ENCODE data around the gene LAMB3.

Gene LAMB3

DNA sequence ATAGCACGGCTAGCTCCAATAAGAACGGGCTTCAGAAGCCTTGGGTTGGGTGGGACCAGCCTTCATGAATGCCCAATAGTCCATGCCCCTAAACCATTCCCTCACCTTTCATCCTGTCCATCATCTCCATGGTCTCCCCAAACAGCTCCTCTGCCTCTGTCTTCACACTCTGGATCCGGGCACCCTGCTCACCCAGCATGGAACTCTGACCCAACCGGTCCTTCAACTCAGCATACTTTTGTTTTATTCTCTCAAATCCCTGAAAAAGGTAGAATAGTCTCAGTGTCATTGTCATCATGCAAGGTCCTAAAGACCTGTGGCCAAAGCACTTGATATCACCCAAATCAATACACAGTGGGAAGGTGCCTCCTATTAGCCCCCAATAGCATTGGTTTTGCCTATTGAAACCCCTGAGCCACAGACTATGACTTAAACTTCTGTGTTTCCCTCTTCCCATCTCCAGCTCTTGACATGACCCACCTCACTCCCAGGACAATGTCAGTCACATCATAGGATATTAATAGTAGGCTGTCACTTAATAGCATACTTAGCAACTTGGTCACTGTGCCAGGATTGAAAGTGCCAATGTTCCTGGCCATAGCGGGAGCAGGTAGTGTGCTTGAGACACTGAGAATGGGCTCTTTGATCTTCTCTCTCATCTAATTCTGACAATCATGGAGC is 35.7 kb downstream of the LAMB3 start:
- no peak for DNase-seq

DNA sequence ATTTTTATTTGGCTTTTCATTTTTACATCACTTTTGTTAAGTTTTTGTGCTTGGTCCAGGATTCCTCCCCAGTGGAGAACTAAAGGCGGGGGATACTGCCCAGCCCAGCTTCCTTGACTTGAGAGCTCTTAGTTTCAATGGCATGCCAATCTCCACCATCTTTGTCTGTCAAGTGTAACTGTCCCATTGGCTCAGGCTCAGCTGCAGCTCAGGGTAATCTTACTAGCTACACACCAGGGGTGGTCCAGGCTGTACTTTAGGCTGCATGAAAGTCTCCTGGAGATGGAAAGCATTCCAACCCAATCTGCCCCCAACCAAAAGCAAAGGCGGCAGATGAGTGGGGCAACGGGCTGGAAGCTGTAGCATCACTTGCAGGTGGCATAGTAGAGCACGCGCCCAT is 37.3 kb downstream of the LAMB3 start:
- no peak for DNase-seq

GRCh38 chr1:209614151-209614420 is 38.1 kb downstream of the LAMB3 start:
- DNase-seq, result no peak

- DNase-seq, result peak; percentile 98
Observed at GRCh38 chr1:209613400-209614150, 38.6 kb downstream of the LAMB3 start.

GRCh38 chr1:209612646-209613399 is 39.4 kb downstream of the LAMB3 start:
- no peak for DNase-seq

DNA sequence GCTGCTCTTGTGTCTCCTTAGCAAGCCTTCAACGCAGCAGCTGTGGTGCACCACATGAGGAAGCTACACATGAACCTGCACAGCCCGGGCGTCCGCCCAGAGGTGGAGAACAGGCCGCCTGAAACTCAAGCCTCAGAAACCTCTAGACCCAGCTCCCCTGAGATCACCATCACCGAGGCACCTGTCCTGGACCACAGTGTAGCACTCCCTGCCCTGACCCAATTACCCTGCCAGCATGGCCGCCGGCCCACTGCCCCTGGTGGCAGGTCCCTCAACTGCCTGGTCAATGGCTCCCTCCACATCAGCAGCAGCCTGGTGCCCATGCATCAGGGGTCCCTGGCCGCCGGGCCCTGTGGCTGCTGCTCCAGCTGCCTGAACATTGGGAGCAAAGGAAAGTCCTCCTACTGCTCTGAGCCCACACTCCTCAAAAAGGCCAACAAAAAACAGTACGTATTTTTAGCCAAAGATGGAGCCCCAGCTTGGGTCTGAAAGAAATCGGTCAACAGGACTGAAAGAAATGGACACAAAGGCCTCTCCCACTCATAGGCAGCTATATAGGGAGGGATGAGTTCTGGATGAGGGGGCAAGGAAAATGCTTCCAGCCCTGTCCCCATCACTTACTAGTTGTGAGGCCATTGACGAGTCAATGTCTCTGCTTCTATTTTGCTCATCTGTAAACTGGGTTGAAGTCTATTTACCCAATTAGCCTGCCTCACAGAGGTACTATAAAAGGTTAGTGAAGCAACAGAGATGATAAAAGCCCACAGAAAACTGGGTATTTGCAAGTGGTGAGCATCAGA is 40.3 kb downstream of the LAMB3 start:
- no peak for DNase-seq

GRCh38 chr1:209610631-209610905 is 41.7 kb downstream of the LAMB3 start:
- DNase-seq, result no peak

GRCh38 chr1:209609791-209610630 is 42.2 kb downstream of the LAMB3 start:
- no peak for DNase-seq

DNA sequence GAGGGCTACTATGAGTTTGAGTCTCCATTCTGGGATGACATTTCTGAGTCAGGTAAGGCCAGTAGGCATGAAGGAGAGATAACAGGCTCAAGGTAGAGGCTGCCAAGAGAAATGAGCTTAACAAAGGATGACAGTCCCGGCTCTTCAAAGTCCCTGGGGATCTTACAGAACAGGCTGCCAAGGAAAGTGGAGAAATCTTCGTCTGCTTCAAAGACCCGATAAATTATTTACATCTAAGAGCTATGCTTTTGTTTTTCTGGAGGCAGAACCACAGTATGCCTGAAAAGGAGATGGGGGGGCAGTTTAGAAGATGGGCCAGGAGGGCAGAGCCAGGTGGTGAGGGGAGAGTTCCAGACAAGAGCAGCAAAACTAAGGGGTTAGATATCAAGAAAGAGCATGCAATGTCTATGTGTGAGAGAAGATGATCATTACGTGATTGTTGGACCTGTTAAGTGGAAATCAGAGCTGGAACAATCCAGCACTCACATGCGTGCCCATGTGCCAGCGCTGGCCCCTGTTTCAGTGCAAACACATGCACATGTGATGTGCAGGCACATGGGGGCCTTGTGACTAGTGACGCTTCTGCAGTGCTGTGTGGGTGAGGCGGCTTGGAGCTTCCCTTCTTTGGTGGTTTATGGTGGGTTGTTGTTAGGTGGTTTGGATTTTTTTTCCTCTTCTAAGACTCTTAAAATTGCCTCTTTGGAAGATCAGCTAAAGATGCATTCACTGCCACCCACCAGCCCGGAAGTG is 43.0 kb downstream of the LAMB3 start:
- no peak for DNase-seq

- no peak for DNase-seq
Observed at GRCh38 chr1:209607795-209608178, 44.4 kb downstream of the LAMB3 start.

DNA sequence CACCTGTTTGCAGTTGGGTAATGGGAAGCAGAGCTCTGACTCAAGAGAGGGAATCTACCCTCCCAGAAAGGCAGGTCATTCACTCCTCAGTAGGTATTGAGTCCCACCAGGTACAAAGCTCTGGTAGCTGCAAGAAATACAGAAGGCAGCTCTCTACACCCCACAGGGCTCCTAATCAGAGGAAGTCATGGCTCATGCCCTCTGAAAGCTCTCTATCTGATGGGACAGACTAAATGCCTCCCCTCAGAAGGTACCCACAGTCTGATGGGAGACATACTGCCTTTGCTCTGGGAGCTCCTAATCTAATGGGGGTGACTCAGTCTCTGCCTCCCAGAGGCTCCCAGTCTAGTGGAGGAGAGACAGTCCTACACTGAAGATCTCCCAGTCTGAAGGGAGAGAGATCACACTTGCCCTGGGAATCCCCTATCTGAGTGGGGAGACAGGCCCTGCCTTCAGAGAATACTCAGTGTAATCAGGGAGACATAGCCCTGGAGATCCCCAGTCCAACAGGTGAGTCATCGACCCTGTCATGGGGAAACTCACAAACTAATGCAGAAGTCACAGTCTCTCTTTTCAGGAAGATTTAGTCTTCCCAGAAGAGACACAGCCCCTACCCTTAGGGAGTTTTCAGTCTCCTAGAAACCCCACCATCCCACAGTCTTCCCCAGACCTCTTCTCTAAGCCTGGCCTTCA is 45.0 kb downstream of the LAMB3 start:
- no peak for DNase-seq

GRCh38 chr1:209603877-209604276 is 48.3 kb downstream of the LAMB3 start:
- DNase-seq, result no peak

DNA sequence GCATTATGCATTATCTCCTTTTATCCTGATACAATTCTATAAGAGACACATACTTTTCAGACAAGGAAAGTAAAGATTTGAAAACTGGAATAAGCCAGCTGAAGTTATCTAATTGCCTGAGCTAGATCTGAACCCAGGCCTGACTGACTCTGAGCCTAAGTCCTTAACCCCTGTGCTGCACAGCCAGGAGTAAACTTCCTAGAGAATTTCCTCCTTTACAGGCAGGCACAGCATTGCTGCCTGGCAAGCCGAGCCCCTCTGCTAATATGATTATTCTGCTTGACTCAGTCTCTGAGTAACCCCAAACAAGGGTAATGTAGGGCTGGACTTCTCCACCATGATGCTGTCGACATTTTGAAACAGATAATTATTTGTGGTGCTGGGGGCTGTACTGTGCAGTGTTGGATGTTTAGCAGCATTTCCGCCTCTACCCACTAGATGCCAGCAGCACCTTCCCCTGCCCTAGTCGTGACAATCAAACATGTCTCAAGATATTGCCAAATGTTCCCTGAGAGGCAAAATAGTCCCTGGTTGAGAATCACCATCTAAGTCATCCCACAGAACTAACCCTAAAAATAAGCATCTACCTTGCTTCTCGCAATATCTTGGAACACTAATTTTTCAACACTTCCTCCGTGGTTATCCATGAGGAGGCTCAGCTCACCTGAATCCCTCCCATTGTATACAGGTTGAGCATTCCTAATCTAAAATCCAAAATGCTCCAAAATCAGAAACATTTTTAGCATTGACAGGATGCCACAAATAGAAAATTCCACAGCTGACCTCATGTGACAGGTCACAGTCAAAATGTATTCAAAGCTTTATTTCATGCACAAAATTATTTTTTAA is 50.2 kb downstream of the LAMB3 start:
- peak; percentile 23 for DNase-seq

- DNase-seq, result no peak
Observed at GRCh38 chr1:209600541-209600940, 51.7 kb downstream of the LAMB3 start.

- DNase-seq, result no peak
Observed at GRCh38 chr1:209598227-209598626, 54.0 kb downstream of the LAMB3 start.

DNA sequence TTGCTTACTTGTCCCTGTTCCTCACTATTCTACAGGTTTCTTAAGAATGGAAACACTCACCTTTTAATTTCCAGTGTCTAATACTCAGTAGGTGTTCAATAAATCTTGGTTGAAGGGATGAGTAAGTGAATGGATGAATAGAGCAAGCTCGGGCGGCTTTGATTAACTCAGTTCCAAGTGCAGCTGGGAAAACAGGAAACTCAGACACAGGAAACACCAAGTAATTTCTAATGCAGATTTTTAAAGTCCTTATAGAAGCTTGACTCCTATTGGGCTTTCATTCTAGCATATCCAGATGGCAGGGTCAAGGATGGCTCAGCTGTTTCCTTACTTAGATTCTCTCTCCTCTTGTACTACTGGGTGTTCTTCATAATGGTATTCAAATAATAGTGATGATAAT is 54.7 kb downstream of the LAMB3 start:
- DNase-seq, result no peak

DNA sequence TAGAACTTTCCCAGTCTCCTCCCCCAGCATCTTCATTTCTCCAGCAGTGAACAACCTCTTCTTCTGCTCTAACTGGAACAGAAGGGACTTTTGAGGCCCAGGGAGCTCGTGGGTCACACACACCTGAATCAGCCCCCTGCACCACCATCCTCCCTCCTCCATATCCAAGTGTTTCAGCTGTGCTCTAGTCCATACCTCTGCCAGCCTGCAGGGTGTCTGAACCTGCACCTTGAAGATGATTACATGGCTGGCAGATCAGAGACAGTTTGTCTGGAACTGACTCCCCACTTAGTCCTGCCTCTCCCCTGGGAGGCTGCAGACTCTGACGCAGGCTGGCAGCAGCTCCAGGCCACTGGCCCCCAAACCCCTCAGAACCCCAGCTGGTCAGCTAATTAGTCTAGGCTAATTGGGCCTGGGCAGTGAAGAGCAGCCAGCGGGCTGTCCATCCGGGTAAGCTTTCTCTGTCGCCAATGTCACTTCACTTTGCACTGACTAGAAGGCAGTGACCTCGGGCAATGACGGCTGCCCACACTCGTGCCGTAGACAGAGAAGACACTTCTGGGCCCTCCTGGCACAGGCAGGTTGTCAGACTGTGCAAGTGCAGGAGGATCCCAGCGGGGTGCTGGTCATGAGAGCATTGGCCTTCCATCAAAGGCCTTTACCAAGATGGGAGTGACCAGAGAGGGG is 56.5 kb downstream of the LAMB3 start:
- DNase-seq, result no peak

DNA sequence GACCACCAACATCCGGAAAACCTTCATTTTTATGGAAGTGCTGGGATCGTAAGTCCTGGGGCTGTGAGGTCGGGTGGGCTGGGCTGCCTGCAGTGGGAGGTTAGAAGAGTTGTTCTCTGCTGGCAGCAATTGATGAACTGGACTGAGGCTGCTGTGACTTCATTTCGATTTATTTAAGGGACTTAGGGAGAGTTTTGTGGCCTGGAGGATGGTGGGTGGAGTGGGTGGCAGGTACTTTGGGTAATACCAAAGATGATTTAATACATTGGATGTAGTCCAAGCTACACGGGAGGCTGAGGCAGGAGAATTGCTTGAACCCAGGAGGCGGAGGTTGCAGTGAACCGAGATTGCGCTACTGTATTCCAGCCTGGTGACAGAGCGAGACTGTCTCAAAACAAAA is 57.2 kb downstream of the LAMB3 start:
- DNase-seq, result no peak

DNA sequence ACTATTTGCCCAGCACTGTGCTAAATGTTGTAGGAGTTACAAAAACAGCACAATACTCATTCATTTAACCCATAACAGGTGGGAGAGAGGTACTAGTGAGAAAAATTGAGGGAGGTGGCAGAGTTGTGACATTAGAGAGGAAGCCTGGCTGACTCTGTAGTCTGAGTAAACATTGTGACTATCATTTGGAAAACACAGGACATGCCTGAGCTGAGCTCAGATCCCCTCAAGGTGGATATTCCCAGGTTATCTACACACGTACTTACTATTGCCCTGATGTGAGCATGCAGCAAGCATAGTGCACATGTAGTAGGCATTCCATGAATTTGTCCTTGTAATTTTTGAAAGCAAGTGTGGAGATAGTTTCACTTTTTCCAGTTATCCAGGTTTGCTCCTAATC is 57.8 kb downstream of the LAMB3 start:
- no peak for DNase-seq

DNA sequence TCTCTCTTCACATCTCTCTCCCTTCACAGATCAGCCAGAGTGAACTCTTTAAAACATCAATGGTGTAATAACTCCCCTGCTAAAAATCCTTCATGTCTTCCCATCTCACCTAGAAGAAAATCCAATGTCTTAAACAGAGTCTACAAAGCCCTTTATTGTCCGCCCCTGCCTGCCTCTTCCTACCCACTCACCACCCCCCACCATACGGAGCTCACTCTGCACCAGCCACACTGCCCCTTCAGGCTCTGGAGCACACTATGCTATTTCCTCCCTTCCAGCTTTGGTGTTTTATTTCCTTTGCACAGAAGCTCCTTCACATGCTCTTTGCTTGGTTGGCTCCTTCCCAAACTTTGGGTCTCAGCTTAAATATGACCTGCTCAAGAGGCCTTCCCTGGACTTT is 58.5 kb downstream of the LAMB3 start:
- DNase-seq, result no peak

All from NCI-H524 treated with DMSO at 0.1 percent for 48 hours (cell line).